ENCODE results near the gene KLHL8. TPM values are rescaled to one million over a fixed set of nuclear protein-coding genes. Genes with fewer than 3 reads are reported as not detected.
"Not testable (repeated sequence)": the region's sequence is repeated elsewhere in the genome, so short reads cannot be mapped to it uniquely, and the experiment has no call there.

The KLHL8 gene
- total RNA-seq, 1 donor from 2014 or later, result 17.1 TPM

GRCh38 chr4:87185146-87185870, 35.1 kb downstream of the KLHL8 start:
- no peak for DNase-seq
- no peak overlapping the region for H3K4me3 Mint-ChIP-seq
- no peaks in the 10 kb centered on the region for H3K36me3 Mint-ChIP-seq (ENCODE audit: low read depth)
- no peaks in the 10 kb centered on the region for H3K4me1 Mint-ChIP-seq
- intact Hi-C loops (cut with micrococcal nuclease), result no loop called here
- H3K9me3 Mint-ChIP-seq, result no peaks in the 10 kb centered on the region
- H3K27ac Mint-ChIP-seq, result no peak overlapping the region
- H3K27me3 Mint-ChIP-seq, result no peaks in the 10 kb centered on the region

GRCh38 chr4:87180767-87181166, 39.7 kb downstream of the KLHL8 start:
- H3K27me3 Mint-ChIP-seq, result no peaks in the 10 kb centered on the region
- peaks cover 2% of the 10 kb centered on the region for H3K4me1 Mint-ChIP-seq
- no peak overlapping the region for H3K4me3 Mint-ChIP-seq
- H3K9me3 Mint-ChIP-seq, result no peaks in the 10 kb centered on the region
- H3K27ac Mint-ChIP-seq, result no peak overlapping the region
- H3K36me3 Mint-ChIP-seq (ENCODE audit: low read depth), result peaks cover 6% of the 10 kb centered on the region
- DNase-seq, result no peak
- intact Hi-C loops (cut with micrococcal nuclease), result no loop called here

DNA sequence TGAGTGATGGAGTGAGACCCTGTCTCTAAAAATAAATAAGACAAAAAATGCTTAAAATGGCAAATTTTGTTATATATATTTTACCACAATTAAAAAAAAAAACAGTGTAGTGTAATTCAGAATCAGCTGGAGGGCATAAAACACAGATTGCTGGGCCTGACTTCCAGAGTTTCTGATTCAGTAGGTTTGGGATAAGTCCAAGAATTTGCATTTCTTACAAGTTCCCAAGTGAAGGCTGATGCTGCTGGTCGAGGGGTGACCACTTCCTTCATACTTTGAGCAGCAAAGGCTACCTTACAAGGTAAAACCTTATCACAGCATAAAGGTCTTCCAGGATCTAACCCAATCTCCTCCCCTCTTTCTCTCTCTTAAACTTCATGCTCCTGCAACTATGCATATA, 40.7 kb downstream of the KLHL8 start:
- Mint-ChIP-seq H3K36me3 (ENCODE audit: low read depth) (peaks cover 6% of the 10 kb centered on the region), H3K4me1 (peaks cover 2% of the 10 kb centered on the region), H3K9me3 (no peaks in the 10 kb centered on the region), H3K27me3 (no peaks in the 10 kb centered on the region), H3K4me3 (no peak overlapping the region), H3K27ac (no peak overlapping the region)
- intact Hi-C loops (cut with micrococcal nuclease), result no loop called here
- no peak for DNase-seq

DNA sequence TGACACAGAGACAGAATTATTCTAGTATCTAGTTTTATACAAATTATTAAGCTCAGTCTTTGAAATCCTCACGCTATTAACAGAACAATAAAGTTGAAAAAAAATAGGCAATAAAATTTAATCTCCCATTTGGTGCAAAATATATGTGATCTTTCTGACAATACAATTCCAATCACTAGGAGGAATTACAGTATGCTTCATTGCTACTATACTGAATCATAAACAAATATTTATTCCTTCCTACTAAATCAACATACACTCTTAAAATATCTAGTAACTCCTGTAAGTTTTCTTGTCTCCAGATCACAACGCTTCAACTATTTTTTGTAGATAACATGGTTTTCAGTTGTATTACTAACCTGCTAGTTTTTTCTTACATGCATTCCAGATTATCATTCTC, 45.7 kb downstream of the KLHL8 start:
- DNase-seq, result no peak
- no peak overlapping the region for H3K27ac Mint-ChIP-seq
- H3K27me3 Mint-ChIP-seq, result no peaks in the 10 kb centered on the region
- intact Hi-C loops (cut with micrococcal nuclease), result no loop called here
- peaks cover 2% of the 10 kb centered on the region for H3K4me1 Mint-ChIP-seq
- no peak overlapping the region for H3K4me3 Mint-ChIP-seq
- H3K36me3 Mint-ChIP-seq (ENCODE audit: low read depth), result peaks cover 8% of the 10 kb centered on the region
- no peaks in the 10 kb centered on the region for H3K9me3 Mint-ChIP-seq

DNA sequence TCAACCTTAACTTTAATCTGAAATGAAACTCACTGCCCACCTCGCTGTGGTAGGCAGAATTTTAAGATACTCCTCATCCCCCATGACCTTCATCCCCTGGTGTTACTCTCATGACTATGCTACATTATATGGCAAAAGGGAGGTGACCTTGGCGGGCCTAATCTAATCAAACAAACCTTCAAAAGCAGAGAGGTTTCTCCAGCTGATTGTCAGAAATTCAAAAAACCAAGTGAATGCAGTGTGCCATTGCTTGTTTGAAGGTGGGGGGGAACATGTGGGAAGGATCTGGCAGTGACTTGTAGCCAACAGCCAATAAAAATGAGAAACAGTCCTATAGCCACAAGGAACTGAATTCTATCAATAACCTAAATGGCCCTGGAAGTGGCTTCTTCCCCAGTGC, 48.5 kb downstream of the KLHL8 start:
- Mint-ChIP-seq H3K36me3 (ENCODE audit: low read depth) (peaks cover 5% of the 10 kb centered on the region), H3K4me1 (no peaks in the 10 kb centered on the region), H3K9me3 (no peaks in the 10 kb centered on the region), H3K27ac (no peak overlapping the region), H3K27me3 (no peaks in the 10 kb centered on the region), H3K4me3 (no peak overlapping the region)
- DNase-seq, result no peak
- intact Hi-C loops (cut with micrococcal nuclease), result no loop called here

DNA sequence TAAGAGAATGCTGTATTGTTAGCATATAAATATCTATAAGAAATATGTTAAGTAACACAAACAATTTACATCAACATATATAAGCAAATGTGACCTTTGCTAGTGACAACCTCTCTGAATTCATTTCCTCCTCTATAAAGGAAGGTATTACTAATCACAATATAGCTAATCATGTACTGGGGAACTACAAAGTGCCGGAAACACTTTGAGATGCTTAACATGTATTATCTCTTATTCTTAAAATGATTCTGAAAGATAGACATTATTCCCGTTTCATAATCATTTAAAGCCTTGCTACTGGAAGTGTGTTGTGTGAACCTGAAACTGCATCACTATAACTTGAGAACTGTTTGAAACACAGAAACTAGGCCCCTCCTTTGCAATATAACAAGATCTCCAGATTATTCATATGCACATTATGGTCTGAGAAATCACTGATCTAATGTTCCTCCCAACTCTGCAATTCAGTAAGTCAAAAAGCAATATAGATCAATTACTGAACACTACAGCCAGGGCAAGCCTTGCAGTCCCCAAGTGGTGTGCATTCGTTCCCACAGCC, 54.0 kb downstream of the KLHL8 start:
- Mint-ChIP-seq H3K9me3 (no peaks in the 10 kb centered on the region), H3K36me3 (ENCODE audit: low read depth) (peaks cover 11% of the 10 kb centered on the region), H3K27me3 (no peaks in the 10 kb centered on the region), H3K4me1 (no peaks in the 10 kb centered on the region), H3K4me3 (no peak overlapping the region), H3K27ac (no peak overlapping the region)
- intact Hi-C loops (cut with micrococcal nuclease), result no loop called here
- DNase-seq, result no peak

- Mint-ChIP-seq H3K9me3 (no peaks in the 10 kb centered on the region), H3K36me3 (ENCODE audit: low read depth) (peaks cover 11% of the 10 kb centered on the region), H3K4me3 (no peak overlapping the region), H3K4me1 (no peaks in the 10 kb centered on the region), H3K27me3 (no peaks in the 10 kb centered on the region), H3K27ac (no peak overlapping the region)
- intact Hi-C loops (cut with micrococcal nuclease), result no loop called here
- no peak for DNase-seq
Observed at GRCh38 chr4:87165892-87166291, 54.5 kb downstream of the KLHL8 start.

GRCh38 chr4:87153078-87153870, 67.1 kb downstream of the KLHL8 start:
- Mint-ChIP-seq H3K4me1 (peaks cover 3% of the 10 kb centered on the region), H3K27me3 (no peaks in the 10 kb centered on the region), H3K36me3 (ENCODE audit: low read depth) (no peaks in the 10 kb centered on the region), H3K4me3 (no peak overlapping the region), H3K9me3 (no peaks in the 10 kb centered on the region), H3K27ac (no peak overlapping the region)
- intact Hi-C loops (cut with micrococcal nuclease), result loop anchor here (5.0 kb wide), 1 partner anchor 64 kb away; no protein-coding TSS in a partner anchor
- no peak for DNase-seq

DNA sequence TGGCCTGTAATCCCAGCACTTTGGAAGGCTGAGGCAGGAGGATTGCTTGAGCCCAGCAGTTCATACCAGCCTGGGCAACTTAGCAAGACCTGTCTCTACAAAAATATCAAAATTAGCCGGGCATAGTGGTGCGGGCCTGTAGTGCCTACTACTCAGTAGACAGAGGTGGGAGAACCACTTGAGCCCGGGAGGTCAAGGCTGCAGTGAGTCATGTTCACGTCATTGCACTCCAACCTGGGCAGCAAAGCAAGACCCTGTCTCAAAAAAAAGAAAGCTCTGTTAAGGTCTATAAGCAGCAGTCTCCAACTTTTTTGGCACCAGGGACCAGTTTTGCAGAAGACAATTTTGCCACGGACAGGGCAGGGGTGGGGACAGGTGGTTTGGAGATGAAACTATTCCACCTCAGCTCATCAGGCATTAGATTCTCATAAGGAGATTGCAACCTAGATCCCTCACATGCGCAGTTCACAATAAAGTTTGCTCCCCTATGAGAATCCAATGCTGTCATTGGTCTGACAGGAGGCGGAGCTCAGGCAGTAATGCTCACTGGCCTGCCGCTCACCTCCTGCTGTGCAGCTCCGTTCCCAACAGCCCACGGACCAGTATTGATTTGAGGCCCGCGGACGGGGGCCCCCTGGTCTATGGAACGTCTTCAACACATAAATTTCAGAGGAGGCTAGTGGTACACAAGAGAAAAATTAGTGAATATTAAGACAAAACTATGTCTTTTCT, 67.9 kb downstream of the KLHL8 start:
- Mint-ChIP-seq H3K4me3 (no peak overlapping the region), H3K27me3 (no peaks in the 10 kb centered on the region), H3K27ac (no peak overlapping the region), H3K36me3 (ENCODE audit: low read depth) (no peaks in the 10 kb centered on the region), H3K4me1 (peaks cover 3% of the 10 kb centered on the region), H3K9me3 (no peaks in the 10 kb centered on the region)
- intact Hi-C loops (cut with micrococcal nuclease), result loop anchor here (5.0 kb wide), 1 partner anchor 65 kb away; no protein-coding TSS in a partner anchor
- no peak for DNase-seq

DNA sequence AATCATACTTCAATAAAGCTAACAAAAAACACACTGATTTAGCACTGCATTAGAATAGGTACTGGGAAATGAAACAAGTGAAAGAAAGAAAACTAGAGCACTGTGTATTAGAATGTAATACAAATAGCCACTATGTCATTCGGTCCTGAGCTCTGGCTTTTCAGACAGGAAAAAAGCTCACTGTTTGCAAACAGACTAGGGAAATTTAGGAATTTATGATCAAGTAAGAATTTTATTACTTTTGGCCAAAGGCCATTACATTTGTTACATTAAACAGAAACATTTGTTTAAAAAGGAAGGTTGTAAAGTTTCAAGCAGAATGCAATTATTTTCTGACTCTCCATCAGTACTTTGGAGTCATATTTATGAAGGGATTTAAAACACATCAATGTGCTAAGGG, 68.7 kb downstream of the KLHL8 start:
- intact Hi-C loops (cut with micrococcal nuclease), result loop anchor here (1.0 to 5.0 kb wide), 3 partner anchors 66 to 313 kb away; no protein-coding TSS in a partner anchor
- Mint-ChIP-seq H3K36me3 (ENCODE audit: low read depth) (no peaks in the 10 kb centered on the region), H3K4me1 (peaks cover 3% of the 10 kb centered on the region), H3K27ac (no peak overlapping the region), H3K4me3 (no peak overlapping the region), H3K9me3 (no peaks in the 10 kb centered on the region), H3K27me3 (no peaks in the 10 kb centered on the region)
- no peak for DNase-seq

DNA sequence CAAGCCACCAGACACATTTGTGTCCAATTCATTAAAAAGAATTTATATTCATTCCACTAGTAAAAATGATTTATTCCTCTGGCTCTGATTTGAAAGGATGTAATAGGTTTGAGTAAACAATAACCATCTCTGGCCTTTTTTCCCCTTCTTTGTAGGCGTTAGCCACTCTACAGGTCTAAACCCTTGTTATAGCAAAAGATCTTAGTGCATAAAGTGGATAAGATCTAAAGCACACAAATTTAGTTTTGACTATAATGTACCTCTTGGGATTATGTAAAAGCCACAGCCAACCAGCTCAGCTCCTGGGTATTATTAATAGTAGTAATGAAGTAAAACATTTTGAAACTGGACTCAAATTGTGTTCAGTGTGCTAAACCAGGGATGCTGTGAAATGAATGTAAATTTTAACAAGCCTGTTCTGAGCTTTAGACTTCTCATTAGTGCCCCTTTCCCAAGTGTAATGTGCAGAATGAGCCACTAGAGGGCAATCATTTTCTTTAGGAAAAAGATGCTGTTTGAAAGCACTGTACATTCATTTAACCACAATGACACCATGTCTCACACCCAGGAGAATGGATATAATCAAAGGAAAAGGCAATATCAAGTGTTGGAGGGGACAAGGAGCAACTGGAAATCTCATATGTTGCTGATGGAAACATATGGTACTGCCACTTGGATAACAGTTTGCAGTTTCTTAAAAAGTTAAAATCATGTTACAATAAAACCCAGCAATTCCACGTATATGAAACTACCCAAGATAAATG, 69.7 kb downstream of the KLHL8 start:
- H3K36me3 Mint-ChIP-seq (ENCODE audit: low read depth), result peaks cover 4% of the 10 kb centered on the region
- H3K27me3 Mint-ChIP-seq, result no peaks in the 10 kb centered on the region
- H3K4me3 Mint-ChIP-seq, result no peak overlapping the region
- H3K4me1 Mint-ChIP-seq, result peaks cover 3% of the 10 kb centered on the region
- DNase-seq, result peak; percentile 90
- H3K27ac Mint-ChIP-seq, result no peak overlapping the region
- intact Hi-C loops (cut with micrococcal nuclease), result loop anchor here (1.0 to 5.0 kb wide), 3 partner anchors 67 to 314 kb away; no protein-coding TSS in a partner anchor
- no peaks in the 10 kb centered on the region for H3K9me3 Mint-ChIP-seq

DNA sequence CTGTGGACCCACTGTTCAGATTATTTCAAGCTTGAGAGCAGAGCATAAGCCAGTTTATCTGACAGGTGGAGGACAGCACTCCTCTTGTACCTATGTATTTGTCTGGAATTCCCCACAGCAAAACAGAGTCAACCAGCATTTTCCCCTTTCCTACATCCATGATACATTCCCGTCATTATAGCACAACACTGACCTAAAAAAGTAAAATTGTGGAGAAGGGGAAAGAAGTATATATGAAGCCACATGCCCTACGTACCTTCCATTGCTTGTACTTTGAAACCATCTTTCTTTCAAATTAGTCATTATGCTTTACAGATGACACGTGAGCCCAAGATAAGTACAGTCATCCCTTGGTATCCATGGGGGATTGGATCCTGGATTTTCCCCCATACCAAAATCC, 73.3 kb downstream of the KLHL8 start:
- intact Hi-C loops (cut with micrococcal nuclease), result no loop called here
- Mint-ChIP-seq H3K4me3 (no peak overlapping the region), H3K36me3 (ENCODE audit: low read depth) (peaks cover 12% of the 10 kb centered on the region), H3K27me3 (no peaks in the 10 kb centered on the region), H3K9me3 (no peaks in the 10 kb centered on the region), H3K27ac (no peak overlapping the region), H3K4me1 (peaks cover 5% of the 10 kb centered on the region)
- no peak for DNase-seq

- H3K27ac Mint-ChIP-seq; intact Hi-C loops (cut with micrococcal nuclease); H3K9me3 Mint-ChIP-seq; H3K4me1 Mint-ChIP-seq; DNase-seq; H3K4me3 Mint-ChIP-seq; H3K27me3 Mint-ChIP-seq: not testable (repeated sequence)
- peaks cover 20% of the 10 kb centered on the region for H3K36me3 Mint-ChIP-seq (ENCODE audit: low read depth)
Observed at GRCh38 chr4:87145934-87146333, 74.5 kb downstream of the KLHL8 start.
